Psoas muscle (tissue), 8 donors: Measurements from ENCODE around the gene ATP6V1C2. TPM values are rescaled to one million over a fixed set of nuclear protein-coding genes. Genes with fewer than 3 reads are reported as not detected.

Experiments used
- ATAC-seq, 4 donors: fragments of 200-7000 bp; cut with Tn5 transposase; one replicate each; pipeline ENCODE4 v1.9.1; 2020; ENCODE audit warnings: moderate library complexity in 3 of 4, mild to moderate bottlenecking in 2 of 4
- DNase-seq, 2 donors: peaks; one replicate each; pipeline ENCODE4 v3.0.0-alpha.2; 2020
- H3K27ac ChIP-seq: fragments of 200-600 bp; one replicate; pipeline ENCODE4 v1.8.0; 2022
- H3K27me3 ChIP-seq, 3 donors: fragments of 200-600 bp in 1 of 3; one replicate each; pipeline versions ENCODE4 v1.6.1 to v1.8.0; 2013 to 2022; ENCODE audit warnings: low read length in 2 of 3, mild to moderate bottlenecking in 2 of 3, moderate library complexity in 1 of 3; ENCODE audit not compliant: insufficient read depth in 3 of 3
- H3K36me3 ChIP-seq, 2 donors: fragments of 200-600 bp in 1 of 2; one replicate each; pipeline versions ENCODE4 v1.6.1 to v1.8.0; 2013 to 2022; ENCODE audit warnings: low read depth in 1 of 2, mild to moderate bottlenecking in 1 of 2, moderate library complexity in 1 of 2; ENCODE audit not compliant: insufficient read depth in 1 of 2
- H3K4me1 ChIP-seq: fragments of 200-600 bp; one replicate; pipeline ENCODE4 v1.8.0; 2022
- H3K4me3 ChIP-seq: fragments of 200-600 bp; one replicate; pipeline ENCODE4 v1.8.0; 2022; ENCODE audit warnings: mild to moderate bottlenecking
- H3K9me3 ChIP-seq: fragments of 200-600 bp; one replicate; pipeline ENCODE4 v1.8.0; 2022
- WGBS, 3 donors: extraction: QIAGEN DNeasy Blood & Tissue Kit; methylation state at CpG; one replicate each; pipeline versions ENCODE4 v1.1.6 to v1.1.7; 2013; 5-methylcytosine and 5-hydroxymethylcytosine counted together
- intact Hi-C, 2 donors: fragments of 100-400 bp; cut with DNase I; formaldehyde crosslinking; loops; one replicate each; pipeline versions ENCODE4 v1.11.0 to v1.14.2; 2022
- polyA plus RNA-seq, 3 donors: library from polyadenylated mRNA; stranded (reverse); fragments of 200-250 nt; gene quantifications; one replicate each; pipeline ENCODE4 v1.2.3, GENCODE V29; 2013
- total RNA-seq, 4 donors: library from RNA; stranded (reverse); fragmentation: NEBNext Ultra II Directional in 2 of 4; extraction: Animal tissue kit (Norgen Biotek cat#: 25700) in 2 of 4; gene quantifications; one replicate each; pipeline versions ENCODE4 v1.2.1 to v1.2.4, GENCODE V29; 2021 to 2023
- TF ChIP-seq, protein P1 (sequence below): fragments of 200-600 bp; IDR thresholded peaks from one replicate; pipeline ENCODE4 v1.8.0; 2022; ENCODE audit warnings: antibody characterized with exemption
- donor health status: healthy with polysubstance abuse.
- donor health status: DM: no; HTN: no; CAD: no; lungs with moderate emphysema.
- donor health status: Bipolar disorder and iron deficiency.
- donor health status: healthy.
- donor health status: DM: yes; HTN: yes; CAD: no.
- donor health status: DM: no; HTN: no; CAD: no.
- donor health status: DM: no; HTN: no; CAD: no.
- donor health status: DM: yes; HTN: yes; CAD: no.

Gene ATP6V1C2
- total and polyA plus RNA-seq, 7 donors: 0.11 to 0.70 (median 0.25) TPM

DNA sequence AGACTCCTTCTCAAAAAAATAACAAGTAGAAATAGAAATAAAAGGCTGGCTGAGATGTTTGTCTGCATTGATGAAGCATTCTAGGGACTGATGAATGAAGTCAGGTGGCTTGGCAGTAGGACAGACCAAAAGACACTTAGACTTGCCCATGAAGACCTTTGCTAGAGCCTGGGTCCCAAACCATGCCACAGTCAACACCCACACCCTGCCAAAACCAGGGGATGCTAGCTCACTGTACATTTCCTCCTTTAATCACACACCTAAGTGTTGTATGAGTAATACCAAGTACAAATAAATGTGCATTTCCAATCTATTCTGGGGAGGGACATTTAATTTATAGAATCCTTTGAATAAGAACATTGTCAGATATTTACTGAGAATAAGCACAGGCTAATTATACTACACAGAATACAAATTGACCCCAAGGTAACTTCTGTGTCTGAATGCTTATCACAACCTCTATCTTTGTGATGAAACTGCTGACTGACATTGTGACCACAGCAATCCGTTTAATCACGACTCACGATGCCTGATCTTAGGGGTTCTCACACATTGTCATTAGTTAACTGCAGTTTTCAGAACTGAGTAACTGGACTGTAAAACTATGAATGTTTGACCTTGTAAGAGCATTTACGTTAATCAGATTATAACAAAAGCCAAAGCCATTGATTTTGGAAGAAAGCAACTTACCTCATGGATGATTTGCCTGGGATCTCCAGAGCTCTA, 21.2 kb upstream of the ATP6V1C2 start:
- H3K9me3 ChIP-seq: no peaks in the 10 kb centered on the region
- 84 to 93% (median 90%) methylated on average over 4 of the region's 4 CpGs for WGBS, 3 donors
- no peaks in the 10 kb centered on the region for H3K36me3 ChIP-seq
- H3K27ac ChIP-seq: no peak overlapping the region
- TF ChIP-seq, protein P1, sequence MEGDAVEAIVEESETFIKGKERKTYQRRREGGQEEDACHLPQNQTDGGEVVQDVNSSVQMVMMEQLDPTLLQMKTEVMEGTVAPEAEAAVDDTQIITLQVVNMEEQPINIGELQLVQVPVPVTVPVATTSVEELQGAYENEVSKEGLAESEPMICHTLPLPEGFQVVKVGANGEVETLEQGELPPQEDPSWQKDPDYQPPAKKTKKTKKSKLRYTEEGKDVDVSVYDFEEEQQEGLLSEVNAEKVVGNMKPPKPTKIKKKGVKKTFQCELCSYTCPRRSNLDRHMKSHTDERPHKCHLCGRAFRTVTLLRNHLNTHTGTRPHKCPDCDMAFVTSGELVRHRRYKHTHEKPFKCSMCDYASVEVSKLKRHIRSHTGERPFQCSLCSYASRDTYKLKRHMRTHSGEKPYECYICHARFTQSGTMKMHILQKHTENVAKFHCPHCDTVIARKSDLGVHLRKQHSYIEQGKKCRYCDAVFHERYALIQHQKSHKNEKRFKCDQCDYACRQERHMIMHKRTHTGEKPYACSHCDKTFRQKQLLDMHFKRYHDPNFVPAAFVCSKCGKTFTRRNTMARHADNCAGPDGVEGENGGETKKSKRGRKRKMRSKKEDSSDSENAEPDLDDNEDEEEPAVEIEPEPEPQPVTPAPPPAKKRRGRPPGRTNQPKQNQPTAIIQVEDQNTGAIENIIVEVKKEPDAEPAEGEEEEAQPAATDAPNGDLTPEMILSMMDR: no peak
- ATAC-seq: no peak
- H3K27me3 ChIP-seq: no peaks in the 10 kb centered on the region
- no peak overlapping the region for H3K4me3 ChIP-seq
- intact Hi-C loops: no loop called here
- no peaks in the 10 kb centered on the region for H3K4me1 ChIP-seq
- no peak for DNase-seq

DNA sequence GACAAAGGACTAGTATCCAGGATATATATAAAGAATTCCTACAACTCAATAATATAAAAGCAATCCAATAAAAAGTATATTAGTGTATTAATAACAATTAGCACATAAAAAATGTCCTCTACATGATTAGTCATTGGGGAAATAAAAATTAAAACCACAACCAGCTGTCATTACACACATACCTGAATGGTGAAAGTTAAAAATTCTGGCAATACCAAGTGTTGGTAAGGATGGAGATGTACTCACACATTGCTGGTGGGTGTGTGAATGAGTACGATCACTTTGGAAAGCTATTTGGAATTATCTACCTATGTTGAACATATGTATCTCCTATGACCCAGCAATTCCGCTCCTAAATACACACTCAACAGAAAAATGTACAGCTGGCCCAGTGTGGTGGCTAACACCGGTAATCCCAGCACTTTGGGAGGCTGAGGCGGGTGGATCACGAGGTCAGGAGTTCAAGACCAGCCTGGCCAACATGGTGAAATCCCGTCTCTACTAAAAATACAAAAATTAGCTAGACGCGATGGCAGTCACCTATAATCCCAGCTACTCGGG, 17.3 kb upstream of the ATP6V1C2 start:
- ATAC-seq (no peak), DNase-seq (no peak)
- Histone ChIP-seq H3K27ac (no peak overlapping the region), H3K4me1 (no peaks in the 10 kb centered on the region), H3K9me3 (no peaks in the 10 kb centered on the region), H3K36me3 (no peaks in the 10 kb centered on the region), H3K4me3 (no peak overlapping the region), H3K27me3 (peaks cover 0 to 11% (median 9%) of the 10 kb centered on the region in 3 donors)
- TF ChIP-seq, protein P1: no peak
- 90 to 93% (median 92%) methylated on average over 7 to 9 of the region's 9 CpGs for WGBS, 3 donors
- intact Hi-C loops: no loop called here

DNA sequence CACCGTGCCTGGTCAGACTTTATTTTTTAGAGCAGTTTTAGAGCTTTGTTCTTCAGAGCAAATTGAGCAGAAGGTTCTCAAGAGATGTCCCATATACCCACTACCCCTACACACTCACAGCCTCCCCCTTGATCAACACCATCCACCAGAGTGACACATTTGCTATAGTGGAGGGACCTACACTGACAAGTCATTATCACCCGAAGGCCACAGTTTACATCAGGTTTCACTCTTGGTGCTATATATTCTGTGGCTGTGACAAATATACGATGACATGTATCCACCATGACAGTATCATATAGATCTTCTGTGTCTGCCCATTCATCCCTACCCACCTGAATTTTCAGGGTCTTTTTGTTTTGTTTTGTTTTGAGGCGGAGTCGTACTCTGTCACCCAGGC, 15.4 kb upstream of the ATP6V1C2 start:
- no peak overlapping the region for H3K4me3 ChIP-seq
- H3K4me1 ChIP-seq: no peaks in the 10 kb centered on the region
- no peaks in the 10 kb centered on the region for H3K9me3 ChIP-seq
- 91 to 93% (median 91%) methylated on average over 5 of the region's 5 CpGs for WGBS, 3 donors
- H3K27ac ChIP-seq: no peak overlapping the region
- TF ChIP-seq, protein P1: no peak
- no peaks in the 10 kb centered on the region for H3K36me3 ChIP-seq
- intact Hi-C loops: no loop called here
- peaks cover 0 to 15% (median 10%) of the 10 kb centered on the region in 3 donors for H3K27me3 ChIP-seq
- DNase-seq (no peak), ATAC-seq (no peak)

DNA sequence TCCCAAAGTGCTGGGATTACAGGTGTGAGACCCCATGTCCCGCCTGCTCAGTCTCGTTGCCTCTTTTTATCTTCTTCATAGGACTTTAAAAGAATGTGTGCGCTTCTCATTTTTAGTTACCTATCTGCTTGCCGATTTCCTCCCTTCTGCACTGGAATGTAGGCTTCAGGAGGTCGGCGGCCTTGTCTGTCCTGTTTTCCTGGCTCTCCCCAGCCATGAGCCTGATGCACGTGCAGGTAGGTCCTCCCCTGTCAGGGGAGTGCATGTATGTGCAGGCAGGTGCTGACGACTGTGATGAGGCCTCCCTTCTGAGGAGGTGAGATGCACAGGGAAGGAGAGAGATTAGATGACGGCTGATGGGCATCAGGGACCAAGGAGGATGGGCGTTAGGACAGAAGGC, 13.6 kb upstream of the ATP6V1C2 start:
- WGBS, 3 donors: 67 to 69% (median 67%) methylated on average over 10 of the region's 10 CpGs
- no peak overlapping the region for H3K27ac ChIP-seq
- H3K4me1 ChIP-seq: no peaks in the 10 kb centered on the region
- no peak overlapping the region for H3K4me3 ChIP-seq
- TF ChIP-seq, protein P1: no peak
- no peaks in the 10 kb centered on the region for H3K36me3 ChIP-seq
- peaks cover 0 to 26% (median 10%) of the 10 kb centered on the region in 3 donors for H3K27me3 ChIP-seq
- H3K9me3 ChIP-seq: no peaks in the 10 kb centered on the region
- intact Hi-C loops: no loop called here
- no peak for DNase-seq
- ATAC-seq: no peak
